NCI-H1105 (cell line): ENCODE results near the gene PGLYRP4.

Experiments
- DNase-seq: peaks from one replicate; lab custom pipeline; 2025; lab: John Stamatoyannopoulos, UW

PGLYRP4 gene, protein sequence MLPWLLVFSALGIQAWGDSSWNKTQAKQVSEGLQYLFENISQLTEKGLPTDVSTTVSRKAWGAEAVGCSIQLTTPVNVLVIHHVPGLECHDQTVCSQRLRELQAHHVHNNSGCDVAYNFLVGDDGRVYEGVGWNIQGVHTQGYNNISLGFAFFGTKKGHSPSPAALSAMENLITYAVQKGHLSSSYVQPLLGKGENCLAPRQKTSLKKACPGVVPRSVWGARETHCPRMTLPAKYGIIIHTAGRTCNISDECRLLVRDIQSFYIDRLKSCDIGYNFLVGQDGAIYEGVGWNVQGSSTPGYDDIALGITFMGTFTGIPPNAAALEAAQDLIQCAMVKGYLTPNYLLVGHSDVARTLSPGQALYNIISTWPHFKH

DNA sequence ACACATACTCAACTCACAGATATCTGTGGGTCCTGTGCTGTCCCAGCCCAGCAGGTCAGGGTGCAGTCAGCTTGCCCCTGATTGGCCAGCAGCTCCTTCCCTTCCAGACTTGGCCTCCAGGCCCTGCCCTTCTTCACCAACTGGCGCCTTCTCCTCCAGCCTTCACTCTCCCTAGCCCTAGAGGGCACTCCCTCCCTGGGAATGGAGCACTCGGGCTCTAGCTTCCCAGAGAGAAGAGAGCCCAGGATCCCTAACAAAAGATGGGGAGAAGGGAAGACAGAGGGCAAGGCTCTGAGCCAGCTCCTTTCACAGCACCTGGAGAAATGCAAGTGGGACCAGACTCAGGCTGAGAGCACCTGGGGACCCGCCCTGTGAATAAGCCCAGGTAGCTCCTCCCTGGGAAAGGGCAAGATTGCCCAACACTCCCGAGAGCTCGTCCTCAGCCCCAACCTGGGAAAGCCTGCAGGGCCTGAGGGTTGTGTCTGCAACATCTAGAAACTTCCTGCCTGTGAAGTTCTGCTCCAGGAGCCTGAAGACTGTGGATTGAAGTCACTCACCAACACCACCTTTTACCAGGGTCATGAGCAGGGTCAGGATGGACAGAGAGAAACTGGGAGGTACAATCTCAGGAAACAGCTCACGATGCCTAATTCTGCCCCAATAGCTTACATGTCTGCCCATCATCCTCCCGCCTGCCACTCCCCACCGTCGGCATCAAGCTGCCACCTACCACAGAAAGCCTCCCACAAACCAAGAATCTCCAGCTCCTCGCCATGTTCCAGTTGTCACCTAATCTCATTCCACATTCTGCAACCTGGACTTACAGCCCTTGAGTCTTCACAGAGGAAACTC is at the start of gene PGLYRP4:
Gene PGLYRP4 (minus strand): TSS at position 331 of the 852 bp plus-strand sequence. CDS start 909 bp downstream, outside the sequence.
- DNase-seq: no peak

- no peak for DNase-seq
Measured at GRCh38 chr1:153397924-153398651, 49.4 kb upstream of the PGLYRP4 start.

DNA sequence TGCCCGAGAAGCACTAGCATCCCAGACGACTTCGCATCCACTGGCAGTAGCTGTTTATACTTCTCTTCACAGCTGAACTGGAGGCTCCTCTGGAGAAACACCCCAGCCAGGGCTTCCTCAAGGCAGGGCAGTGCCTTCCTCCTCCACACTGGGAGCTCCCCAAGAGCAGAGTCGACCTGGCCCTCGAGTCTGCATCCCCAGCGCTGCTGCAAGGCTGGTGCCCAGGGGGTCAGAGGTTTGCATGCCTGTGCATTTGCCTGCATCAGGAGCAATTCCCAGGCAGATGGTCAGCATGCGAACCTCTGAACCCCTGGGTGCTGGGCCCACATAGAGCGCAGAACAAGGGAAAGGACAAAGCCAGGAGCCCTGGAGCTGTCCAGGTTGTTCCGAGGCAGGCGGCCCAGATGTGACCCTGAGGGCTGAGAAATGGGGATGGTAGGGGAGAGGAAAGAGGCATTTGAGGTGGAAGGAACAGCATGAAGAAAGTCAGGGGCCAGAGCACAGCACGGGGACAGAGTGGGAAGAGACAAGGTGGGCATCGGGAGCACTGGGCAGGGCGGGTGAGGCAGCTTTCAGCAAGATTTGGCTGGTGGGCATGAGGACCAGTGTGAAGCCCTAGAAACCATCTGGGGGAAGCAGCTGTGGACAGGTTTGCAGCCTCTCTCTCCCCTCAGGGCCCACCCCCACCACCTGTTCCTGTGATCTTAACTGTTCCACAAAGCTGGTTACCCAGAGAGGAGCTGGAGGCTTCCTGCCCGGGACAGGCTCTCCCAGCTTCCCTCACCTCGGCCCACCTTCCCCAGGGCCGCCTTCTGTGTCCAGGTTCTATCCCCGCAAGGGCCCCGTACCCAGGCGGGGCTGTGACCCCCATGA is 48.6 kb upstream of the PGLYRP4 start:
- DNase-seq: no peak

- no peak for DNase-seq
Measured at GRCh38 chr1:153396461-153396860, 47.8 kb upstream of the PGLYRP4 start.

DNA sequence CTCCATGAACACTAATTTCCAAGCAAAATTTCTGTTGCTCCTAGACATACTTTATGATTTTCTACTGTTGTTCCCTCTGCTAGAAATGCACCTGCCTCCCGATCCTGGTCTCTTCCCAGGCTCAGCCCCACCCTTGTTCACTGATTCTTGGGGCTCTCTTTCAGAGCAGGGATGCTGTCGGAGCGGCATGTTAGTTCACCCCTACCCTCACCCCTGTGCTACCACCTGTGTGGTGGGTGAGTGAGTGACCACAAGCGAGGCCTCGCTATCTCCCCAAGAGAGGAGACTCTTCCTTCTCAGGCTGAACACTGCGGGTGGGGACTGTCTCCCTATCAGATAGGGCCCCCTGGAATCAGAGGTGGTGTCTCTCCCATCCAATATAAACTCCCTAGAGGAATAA is 47.1 kb upstream of the PGLYRP4 start:
- DNase-seq: no peak

GRCh38 chr1:153395136-153395685 is 46.6 kb upstream of the PGLYRP4 start:
- no peak for DNase-seq

- DNase-seq: no peak
Measured at GRCh38 chr1:153394391-153394790, 45.8 kb upstream of the PGLYRP4 start.

DNA sequence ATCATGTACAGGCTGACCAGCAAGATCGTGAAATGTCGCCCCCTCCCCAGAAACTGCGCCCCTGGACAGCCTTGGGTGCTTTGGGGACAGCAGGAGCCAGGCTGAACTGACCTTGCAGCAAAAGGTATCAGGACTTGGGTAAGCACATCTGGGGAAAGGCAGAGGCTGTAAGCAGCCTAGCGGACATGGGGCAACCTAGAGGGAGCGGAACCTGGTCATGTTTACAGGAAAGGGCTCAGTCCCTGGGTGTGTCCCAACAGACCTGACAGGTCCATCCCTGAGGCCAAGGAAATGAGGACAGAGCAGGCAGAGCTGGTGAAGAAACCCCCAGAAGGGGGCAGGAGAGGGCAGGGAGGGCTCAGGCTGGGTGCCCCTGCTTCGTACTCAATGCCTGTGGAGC is 45.3 kb upstream of the PGLYRP4 start:
- DNase-seq: no peak

- no peak for DNase-seq
Measured at GRCh38 chr1:153392822-153393221, 44.2 kb upstream of the PGLYRP4 start.

GRCh38 chr1:153392258-153392657 is 43.6 kb upstream of the PGLYRP4 start:
- DNase-seq: no peak

GRCh38 chr1:153390938-153391710 is 42.5 kb upstream of the PGLYRP4 start, which contains the start of gene S100A8:
Gene S100A8, minus strand, starts transcription at chr1:153391073. Its CDS starts 538 bp downstream, at chr1:153390535.
- DNase-seq: no peak

- no peak for DNase-seq
Measured at GRCh38 chr1:153389973-153390879, 41.6 kb upstream of the PGLYRP4 start.

GRCh38 chr1:153389401-153389800 is 40.8 kb upstream of the PGLYRP4 start:
- DNase-seq: no peak

- DNase-seq: no peak
Measured at GRCh38 chr1:153387785-153388184, 39.1 kb upstream of the PGLYRP4 start.

DNA sequence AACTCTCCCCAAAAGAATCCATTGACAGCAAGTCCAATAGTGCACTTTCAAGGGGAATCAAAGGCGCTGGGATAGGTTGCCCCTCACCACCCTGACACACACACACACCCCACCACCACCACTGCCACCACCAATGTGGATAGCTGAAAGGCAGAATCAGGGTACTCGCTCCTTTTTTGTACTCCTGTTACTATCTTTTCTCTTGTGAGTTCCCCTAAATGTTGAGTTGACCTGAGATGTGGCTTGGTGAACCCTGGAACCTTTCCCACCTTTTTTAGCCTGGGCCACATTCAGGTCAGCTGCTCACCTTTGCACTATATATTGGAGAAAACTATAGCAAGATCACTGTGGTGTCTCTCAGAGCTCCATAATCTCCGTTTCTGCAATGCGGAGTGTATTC is 38.4 kb upstream of the PGLYRP4 start:
- DNase-seq: no peak

DNA sequence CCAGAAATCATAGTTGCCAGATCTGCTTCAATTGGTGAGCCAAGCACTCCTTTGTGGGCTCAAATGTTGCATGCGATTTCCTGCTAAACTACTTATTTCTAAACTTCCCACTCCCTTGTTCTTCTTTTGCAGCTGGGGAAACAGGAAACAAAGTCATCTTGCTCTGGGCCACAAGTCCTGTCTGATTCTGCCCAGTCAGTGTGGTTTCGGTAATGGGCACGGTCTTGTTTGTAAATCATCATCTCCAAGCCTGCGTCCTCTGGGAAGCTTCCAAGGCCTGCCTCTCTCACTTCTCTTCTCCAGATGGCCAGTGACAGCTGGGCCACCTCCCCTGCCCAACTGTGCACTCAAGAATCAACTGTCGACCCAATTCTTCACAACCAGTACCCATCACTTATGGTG is 37.9 kb upstream of the PGLYRP4 start:
- no peak for DNase-seq

GRCh38 chr1:153384958-153385580 is 36.4 kb upstream of the PGLYRP4 start:
- DNase-seq: no peak

DNA sequence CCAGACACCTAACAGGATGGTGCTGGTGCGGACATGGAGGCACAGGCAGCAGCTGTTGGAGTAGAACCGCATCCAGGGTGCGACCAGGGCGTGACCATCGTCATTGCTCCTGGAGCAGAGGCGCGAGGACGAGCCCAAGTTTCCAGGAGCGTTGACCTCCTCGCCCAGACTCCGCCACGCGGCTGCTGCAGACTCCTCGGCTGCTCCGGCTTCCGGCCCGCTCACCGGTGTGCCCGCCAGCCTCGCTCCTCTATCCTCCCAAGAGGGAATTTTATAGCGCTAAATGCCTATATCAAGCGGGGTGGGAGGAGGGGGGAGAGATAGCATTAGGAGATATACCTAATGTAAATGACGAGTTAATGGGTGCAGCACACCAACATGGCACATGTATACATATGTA is 32.1 kb upstream of the PGLYRP4 start:
- DNase-seq: no peak

- no peak for DNase-seq
Measured at GRCh38 chr1:153379591-153379990, 30.9 kb upstream of the PGLYRP4 start.
